H1 (cell line): ENCODE measurements around the gene CELSR1. TPM values are rescaled to one million over a fixed set of nuclear protein-coding genes. Genes with fewer than 3 reads are reported as not detected.

Source experiments
- CHD7 ChIP-seq: fragments of 300-600 bp; sonication (generic); IDR thresholded peaks from 2 replicates; pipeline ENCODE4 v1.7.1; 2012; ENCODE audit warnings: low read length, moderate library complexity, mild to moderate bottlenecking, inconsistent platforms; ENCODE audit not compliant: insufficient replicate concordance
- RAD21 ChIP-seq, 2 experiments: IDR thresholded peaks in 1 of 2; conservative IDR thresholded peaks in 1 of 2; 2 replicates each; pipeline ENCODE4 v1.6.1; 2011; ENCODE audit warnings: low read depth in 2 of 2, low read length in 2 of 2, improper control_type of control experiment in 1 of 2, inconsistent platforms in 1 of 2, mild to moderate bottlenecking in 1 of 2, moderate library complexity in 1 of 2
- polyA plus RNA-seq, 7 experiments: library from polyadenylated mRNA; depleted of rRNA in 3 of 7; stranded (reverse) in 5 of 7; unstranded in 2 of 7; fragments of >200 nt in 5 of 7; fragments of 200-250 nt in 2 of 7; gene quantifications; 1 replicate in 5 of 7; 2 replicates in 1 of 7; 4 replicates in 1 of 7; pipeline versions ENCODE4 v1.2.1 to v1.2.3, GENCODE V29; 2011 to 2013; ENCODE audit warnings: missing spikeins in 2 of 7, mixed read lengths in 2 of 7
- total RNA-seq: library from RNA; stranded (reverse); fragmentation: NEBNext Ultra II Directional; extraction: Animal tissue kit (Norgen Biotek cat#: 25700); gene quantifications from 2 replicates; pipeline ENCODE4 v1.2.1, GENCODE V29; 2021

Gene CELSR1
- total and polyA plus RNA-seq, 2 of the 8 experiments (the other 6 are each of a cell fraction or from before 2014, with no cell fraction given), result 9.0 to 12.4 TPM

GRCh38 chr22:46418827-46419226, 118.6 kb downstream of the CELSR1 start (continued):
- TF ChIP-seq CHD7 (no peak), RAD21 (IDR thresholded peaks at IDR 0.05 in 1 of 2, conservative IDR thresholded peaks at IDR 0.05 in 1 of 2; ENCODE audit: low read depth in 2 of 2, low read length in 2 of 2) (no peak)
